Smooth muscle cell (in vitro differentiated cells): ENCODE results near the gene SHC1. TPM values are rescaled to one million over a fixed set of nuclear protein-coding genes. Genes with fewer than 3 reads are reported as not detected.
"Not testable (repeated sequence)": the region's sequence is repeated elsewhere in the genome, so short reads cannot be mapped to it uniquely, and the experiment has no call there.

Experiments used
- DNase-seq: peaks from one replicate; lab custom pipeline; 2025; ENCODE audit not compliant: unreplicated experiment; lab: John Stamatoyannopoulos, UW
- H2AFZ ChIP-seq: fragments of 200-600 bp; sonication (generic); 2 replicates; pipeline ENCODE4 v1.6.0; 2016; ENCODE audit warnings: antibody characterized with exemption, low read depth, mild to moderate bottlenecking
- H3F3A ChIP-seq: fragments of 200-600 bp; sonication (generic); 2 replicates; pipeline ENCODE4 v1.6.0; 2017; ENCODE audit warnings: antibody characterized with exemption, low read depth
- H3K27ac ChIP-seq: fragments of 200-600 bp; sonication (generic); 2 replicates; pipeline ENCODE4 v1.5.1; 2016; ENCODE audit warnings: low read depth, mild to moderate bottlenecking
- H3K27me3 ChIP-seq: fragments of 200-600 bp; sonication (generic); 2 replicates; pipeline ENCODE4 v1.6.1; 2016; ENCODE audit warnings: low read depth, mild to moderate bottlenecking
- H3K36me3 ChIP-seq: fragments of 200-600 bp; sonication (generic); 2 replicates; pipeline ENCODE4 v1.5.1; 2016; ENCODE audit warnings: low read depth
- H3K4me1 ChIP-seq: fragments of 200-600 bp; sonication (generic); 2 replicates; pipeline ENCODE4 v1.5.1; 2016; ENCODE audit warnings: low read depth
- H3K4me2 ChIP-seq: fragments of 200-600 bp; sonication (generic); 2 replicates; pipeline ENCODE4 v1.6.0; 2016; ENCODE audit warnings: mild to moderate bottlenecking
- H3K4me3 ChIP-seq: fragments of 200-600 bp; sonication (generic); 2 replicates; pipeline ENCODE4 v1.5.1; 2016; ENCODE audit warnings: mild to moderate bottlenecking
- H3K79me2 ChIP-seq: fragments of 200-600 bp; sonication (generic); 2 replicates; pipeline ENCODE4 v1.6.0; 2016; ENCODE audit warnings: low read depth, mild to moderate bottlenecking
- H3K9ac ChIP-seq: fragments of 200-600 bp; sonication (generic); 2 replicates; pipeline ENCODE4 v1.6.0; 2016; ENCODE audit warnings: low read depth
- H3K9me3 ChIP-seq: fragments of 200-600 bp; sonication (generic); replicated peaks from 2 replicates; pipeline ENCODE4 v1.5.1; 2016; ENCODE audit warnings: low read depth
- H4K20me1 ChIP-seq: fragments of 200-600 bp; sonication (generic); 2 replicates; pipeline ENCODE4 v1.6.0; 2016; ENCODE audit warnings: low read depth
- CTCF ChIP-seq: fragments of 200-600 bp; sonication (generic); IDR thresholded peaks from 2 replicates; pipeline ENCODE4 v1.5.1; 2017; ENCODE audit warnings: borderline replicate concordance, mild to moderate bottlenecking, antibody characterized with exemption; ENCODE audit not compliant: insufficient read depth, poor library complexity, severe bottlenecking
- WGBS: methylation state at CpG from one replicate; pipeline ENCODE4 v1.1.7; 2016; ENCODE audit warnings: low lambda C conversion rate; 5-methylcytosine and 5-hydroxymethylcytosine counted together
- polyA plus RNA-seq: library from polyadenylated mRNA; unstranded; fragments of >200 nt; fragmentation: Nextera tagmentation; extraction: Ambion mirVana; gene quantifications from 2 replicates; pipeline ENCODE4 v1.2.1, GENCODE V29; 2016
- total RNA-seq: library from RNA; depleted of rRNA; stranded (reverse); fragments of >200 nt; gene quantifications from 2 replicates; pipeline ENCODE4 v1.2.3, GENCODE V29; 2014

The SHC1 gene
- total and polyA plus RNA-seq, 2 experiments from 2014 or later = 207 to 249 TPM

GRCh38 chr1:154989195-154989860 is 18.8 kb upstream of the SHC1 start:
- no peaks in the 10 kb centered on the region for H3F3A ChIP-seq
- H3K27ac ChIP-seq = no peak overlapping the region
- TF ChIP-seq CTCF = no peak
- no peaks in the 10 kb centered on the region for H3K27me3 ChIP-seq
- H3K4me1 ChIP-seq = no peaks in the 10 kb centered on the region
- H3K9me3 ChIP-seq = no peaks in the 10 kb centered on the region
- no peak overlapping the region for H3K4me3 ChIP-seq
- H2AFZ ChIP-seq = no peak overlapping the region
- H3K9ac ChIP-seq = no peak overlapping the region
- peaks cover 21% of the 10 kb centered on the region for H3K79me2 ChIP-seq
- no peak for DNase-seq
- H3K36me3 ChIP-seq = no peaks in the 10 kb centered on the region
- H4K20me1 ChIP-seq = no peaks in the 10 kb centered on the region
- WGBS = 97% methylated on average over 3 of the region's 3 CpGs
- no peak overlapping the region for H3K4me2 ChIP-seq

- 97% methylated on average over 17 of the region's 17 CpGs for WGBS
- TF ChIP-seq CTCF = no peak
- no peak overlapping the region for H2AFZ ChIP-seq
Measured at GRCh38 chr1:154988058-154988954, 17.8 kb upstream of the SHC1 start.

GRCh38 chr1:154987326-154987725 is 16.8 kb upstream of the SHC1 start:
- WGBS = 93% methylated on average over 6 of the region's 6 CpGs
- TF ChIP-seq CTCF = no peak
- Histone ChIP-seq H2AFZ (no peak overlapping the region), H3F3A (no peaks in the 10 kb centered on the region), H3K79me2 (peaks cover 32% of the 10 kb centered on the region), H4K20me1 (no peaks in the 10 kb centered on the region), H3K36me3 (no peaks in the 10 kb centered on the region), H3K4me3 (no peak overlapping the region), H3K9ac (no peak overlapping the region), H3K9me3 (no peaks in the 10 kb centered on the region), H3K27me3 (no peaks in the 10 kb centered on the region), H3K4me1 (peaks cover 9% of the 10 kb centered on the region), H3K27ac (no peak overlapping the region), H3K4me2 (no peak overlapping the region)
- DNase-seq = no peak

More at GRCh38 chr1:154988058-154988954, 17.8 kb upstream of the SHC1 start:
- H3K27ac ChIP-seq = no peak overlapping the region
- no peaks in the 10 kb centered on the region for H3K36me3 ChIP-seq
- no peak overlapping the region for H3K4me3 ChIP-seq
- H3K27me3 ChIP-seq = no peaks in the 10 kb centered on the region
- H3F3A ChIP-seq = no peaks in the 10 kb centered on the region
- H3K79me2 ChIP-seq = peaks cover 31% of the 10 kb centered on the region
- no peaks in the 10 kb centered on the region for H4K20me1 ChIP-seq
- H3K4me2 ChIP-seq = no peak overlapping the region
- H3K9ac ChIP-seq = no peak overlapping the region
- H3K4me1 ChIP-seq = peaks cover 4% of the 10 kb centered on the region
- H3K9me3 ChIP-seq = no peaks in the 10 kb centered on the region
- DNase-seq = no peak

GRCh38 chr1:154986736-154987135 is 16.2 kb upstream of the SHC1 start:
- DNase-seq, H3K4me2 ChIP-seq, H3K4me3 ChIP-seq, H3K27ac ChIP-seq, H3K4me1 ChIP-seq, H3K27me3 ChIP-seq, H4K20me1 ChIP-seq, H2AFZ ChIP-seq, H3K36me3 ChIP-seq, H3F3A ChIP-seq, H3K9me3 ChIP-seq, H3K9ac ChIP-seq: not testable (repeated sequence)
- H3K79me2 ChIP-seq = peaks cover 32% of the 10 kb centered on the region
- WGBS = 97% methylated on average over 4 of the region's 4 CpGs
